PC-9 (cell line): Measurements from ENCODE around the gene UGGT1.

Source experiments
- EZH2 ChIP-seq: fragments of 200-600 bp; sonication (generic); IDR thresholded peaks from 2 replicates; pipeline ENCODE4 v1.8.0; 2017; ENCODE audit warnings: antibody characterized with exemption, low read depth
- TF ChIP-seq, protein P1 (sequence below): fragments of 200-600 bp; sonication (generic); conservative IDR thresholded peaks from 2 replicates; pipeline ENCODE4 v1.6.1; 2017; ENCODE audit warnings: mixed run types, antibody characterized with exemption, mild to moderate bottlenecking, moderate library complexity

DNA sequence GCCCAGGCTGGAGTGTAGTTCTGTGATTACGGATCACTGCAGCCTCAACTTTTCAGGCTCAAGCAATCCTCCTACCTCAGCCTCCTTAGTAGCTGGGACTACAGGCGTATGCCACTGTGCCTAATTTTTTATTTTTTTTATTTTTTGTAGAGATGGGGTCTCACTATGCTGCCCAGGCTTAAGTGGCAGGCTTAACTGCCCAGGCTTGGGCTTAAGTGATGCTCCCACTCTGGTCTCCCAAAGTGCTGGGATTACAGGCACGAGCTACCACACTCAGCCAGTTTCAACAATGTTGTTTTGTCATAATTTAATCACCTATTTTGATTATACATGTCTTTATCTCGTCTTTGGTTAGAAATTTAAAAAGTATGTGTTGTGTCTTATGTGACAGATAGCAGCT lies 18.2 kb downstream of the UGGT1 start:
- TF ChIP-seq, protein P1, sequence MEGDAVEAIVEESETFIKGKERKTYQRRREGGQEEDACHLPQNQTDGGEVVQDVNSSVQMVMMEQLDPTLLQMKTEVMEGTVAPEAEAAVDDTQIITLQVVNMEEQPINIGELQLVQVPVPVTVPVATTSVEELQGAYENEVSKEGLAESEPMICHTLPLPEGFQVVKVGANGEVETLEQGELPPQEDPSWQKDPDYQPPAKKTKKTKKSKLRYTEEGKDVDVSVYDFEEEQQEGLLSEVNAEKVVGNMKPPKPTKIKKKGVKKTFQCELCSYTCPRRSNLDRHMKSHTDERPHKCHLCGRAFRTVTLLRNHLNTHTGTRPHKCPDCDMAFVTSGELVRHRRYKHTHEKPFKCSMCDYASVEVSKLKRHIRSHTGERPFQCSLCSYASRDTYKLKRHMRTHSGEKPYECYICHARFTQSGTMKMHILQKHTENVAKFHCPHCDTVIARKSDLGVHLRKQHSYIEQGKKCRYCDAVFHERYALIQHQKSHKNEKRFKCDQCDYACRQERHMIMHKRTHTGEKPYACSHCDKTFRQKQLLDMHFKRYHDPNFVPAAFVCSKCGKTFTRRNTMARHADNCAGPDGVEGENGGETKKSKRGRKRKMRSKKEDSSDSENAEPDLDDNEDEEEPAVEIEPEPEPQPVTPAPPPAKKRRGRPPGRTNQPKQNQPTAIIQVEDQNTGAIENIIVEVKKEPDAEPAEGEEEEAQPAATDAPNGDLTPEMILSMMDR: no peak
- TF ChIP-seq EZH2: no peak
